HG03558 (cell line): ENCODE measurements around the gene CNTNAP2.

ENCODE experiments used
- ATAC-seq: cut with Tn5 transposase; IDR thresholded peaks from one replicate; pipeline ENCODE4 v1.9.1; 2021; ENCODE audit warnings: moderate number of reproducible peaks; ENCODE audit not compliant: unreplicated experiment; ENCODE audit errors: extremely low read depth

The CNTNAP2 gene

GRCh38 chr7:148223160-148223559 lies 2106.6 kb downstream of the CNTNAP2 start:
- no peak for ATAC-seq

GRCh38 chr7:148223738-148224137 lies 2107.1 kb downstream of the CNTNAP2 start:
- no peak for ATAC-seq

- ATAC-seq: no peak
Measured at GRCh38 chr7:148230296-148230695, 2113.7 kb downstream of the CNTNAP2 start.

DNA sequence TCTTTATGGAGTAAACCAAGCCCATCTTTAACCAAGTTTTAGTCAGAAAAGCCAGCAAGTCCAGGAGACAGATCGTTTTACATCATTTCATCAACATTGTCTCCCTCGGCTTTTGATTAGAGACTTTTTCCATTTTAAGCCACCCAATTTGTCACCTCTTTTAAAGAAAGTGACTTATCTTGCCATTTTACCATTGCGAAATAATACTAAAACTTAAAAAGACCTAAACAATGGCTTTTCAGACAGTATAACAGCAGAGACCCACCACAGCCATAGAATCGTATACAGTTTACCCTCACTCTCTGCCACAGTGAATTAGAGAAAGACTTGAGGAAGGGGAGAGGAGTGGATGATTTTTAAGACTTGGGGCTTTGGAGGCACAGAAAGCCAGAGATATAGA lies 2114.3 kb downstream of the CNTNAP2 start:
- no peak for ATAC-seq

- ATAC-seq: no peak
Measured at GRCh38 chr7:148232784-148233183, 2116.2 kb downstream of the CNTNAP2 start.

GRCh38 chr7:148234715-148235114 lies 2118.1 kb downstream of the CNTNAP2 start:
- no peak for ATAC-seq

GRCh38 chr7:148238761-148239325 lies 2122.2 kb downstream of the CNTNAP2 start:
- no peak for ATAC-seq

GRCh38 chr7:148241700-148242293 lies 2125.2 kb downstream of the CNTNAP2 start:
- ATAC-seq: no peak

GRCh38 chr7:148242294-148242821 lies 2125.8 kb downstream of the CNTNAP2 start:
- peak; percentile 85 for ATAC-seq

DNA sequence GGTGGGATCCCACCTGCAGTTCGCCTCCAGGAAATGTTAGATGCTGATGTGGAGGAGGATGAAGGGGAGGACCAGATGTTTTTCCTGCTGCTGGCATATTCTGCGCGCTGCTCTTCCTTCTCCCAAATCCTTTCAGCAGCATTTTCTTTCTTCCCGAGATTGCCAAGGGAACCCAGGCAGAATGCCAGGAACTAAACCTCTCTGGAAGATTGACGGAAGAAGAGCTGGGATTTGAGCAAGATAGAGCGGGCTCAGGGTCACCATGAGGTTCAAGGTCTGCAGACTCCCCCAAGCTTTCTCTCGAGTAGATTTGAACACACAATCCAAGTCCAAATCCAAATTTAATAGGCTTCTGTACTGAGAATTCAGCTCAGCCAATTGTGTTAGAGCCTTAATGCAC lies 2128.8 kb downstream of the CNTNAP2 start:
- no peak for ATAC-seq

GRCh38 chr7:148253629-148254028 lies 2137.0 kb downstream of the CNTNAP2 start:
- peak; percentile 81 for ATAC-seq

GRCh38 chr7:148255333-148255732 lies 2138.7 kb downstream of the CNTNAP2 start:
- ATAC-seq: no peak

DNA sequence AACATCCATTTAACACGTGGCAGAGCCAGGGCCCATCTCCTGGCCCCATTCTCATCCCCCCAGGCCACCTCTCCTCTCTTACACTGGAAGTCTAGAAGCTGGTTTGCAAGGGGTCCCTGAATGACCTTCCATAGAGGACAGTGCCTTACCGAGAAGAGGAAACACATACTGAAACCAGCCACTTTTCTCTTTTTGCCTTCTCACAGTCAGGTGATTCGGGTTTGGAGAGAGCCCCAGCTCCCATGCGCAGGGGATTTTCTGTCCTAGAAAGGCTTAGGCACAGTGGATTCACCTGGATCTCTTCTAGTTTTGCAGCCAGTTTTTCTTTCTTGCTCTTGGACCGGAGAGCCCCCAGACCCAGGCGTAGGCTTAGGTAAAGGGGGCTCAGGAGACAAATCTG lies 2139.8 kb downstream of the CNTNAP2 start:
- ATAC-seq: no peak

- ATAC-seq: no peak
Measured at GRCh38 chr7:148260599-148260998, 2144.0 kb downstream of the CNTNAP2 start.

- ATAC-seq: no peak
Measured at GRCh38 chr7:148261523-148261922, 2144.9 kb downstream of the CNTNAP2 start.

DNA sequence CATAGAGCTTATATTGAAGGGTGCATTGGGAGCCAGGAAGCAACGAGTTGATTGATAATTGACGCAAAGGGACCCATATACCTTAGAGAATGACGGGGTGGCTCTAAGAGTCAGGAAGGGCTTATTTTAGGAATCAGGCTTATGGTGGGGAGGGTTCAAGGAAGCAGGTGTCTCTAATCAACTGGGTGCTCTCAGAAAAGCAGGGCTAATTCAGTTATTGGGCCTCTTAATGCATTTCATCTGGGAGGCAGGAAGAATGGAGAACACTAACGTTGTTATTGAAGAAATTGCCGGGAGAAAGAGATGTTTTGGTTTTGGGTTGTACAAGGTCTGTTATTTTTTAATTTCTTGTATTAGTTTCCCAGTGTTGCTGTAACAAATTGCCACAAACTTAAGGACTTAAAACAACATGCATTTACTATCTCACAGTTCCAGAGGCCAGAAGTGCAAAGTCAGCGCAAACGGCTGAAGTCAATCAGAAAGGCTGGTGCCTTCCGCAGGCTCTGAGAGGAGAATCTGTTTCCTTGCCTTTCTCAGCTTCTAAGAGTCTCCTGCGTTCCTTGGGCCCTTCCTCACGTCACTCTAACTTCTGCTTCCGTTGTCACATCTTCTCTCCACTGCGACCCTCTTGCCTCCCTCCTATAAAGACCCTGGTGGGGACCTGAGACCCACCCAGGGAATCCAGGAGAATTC lies 2145.5 kb downstream of the CNTNAP2 start:
- no peak for ATAC-seq

DNA sequence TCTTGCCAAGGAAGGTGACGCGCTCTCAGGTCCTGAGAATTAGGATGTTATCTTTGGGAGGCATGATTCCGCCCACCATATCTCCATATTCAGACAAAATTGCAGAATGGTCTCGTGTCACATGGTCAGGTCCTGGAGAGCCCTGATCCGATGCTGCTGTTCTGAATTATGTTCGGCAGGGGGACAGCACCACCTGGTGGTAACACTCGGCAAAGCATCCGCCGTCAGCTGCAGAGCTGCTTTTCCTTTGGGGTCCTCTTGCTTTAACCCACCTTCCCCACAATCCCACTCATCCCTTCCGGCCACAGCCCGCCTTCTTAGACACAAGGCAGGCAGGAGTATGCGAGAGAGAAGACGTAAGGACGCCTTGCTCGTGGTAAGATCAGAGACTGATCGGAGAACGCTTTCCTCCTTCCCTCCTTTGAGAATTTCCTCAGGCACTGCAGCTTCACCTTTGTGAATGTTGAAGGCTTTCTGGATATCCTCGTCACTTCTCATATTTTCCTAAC lies 2146.2 kb downstream of the CNTNAP2 start:
- ATAC-seq: peak; percentile 61

DNA sequence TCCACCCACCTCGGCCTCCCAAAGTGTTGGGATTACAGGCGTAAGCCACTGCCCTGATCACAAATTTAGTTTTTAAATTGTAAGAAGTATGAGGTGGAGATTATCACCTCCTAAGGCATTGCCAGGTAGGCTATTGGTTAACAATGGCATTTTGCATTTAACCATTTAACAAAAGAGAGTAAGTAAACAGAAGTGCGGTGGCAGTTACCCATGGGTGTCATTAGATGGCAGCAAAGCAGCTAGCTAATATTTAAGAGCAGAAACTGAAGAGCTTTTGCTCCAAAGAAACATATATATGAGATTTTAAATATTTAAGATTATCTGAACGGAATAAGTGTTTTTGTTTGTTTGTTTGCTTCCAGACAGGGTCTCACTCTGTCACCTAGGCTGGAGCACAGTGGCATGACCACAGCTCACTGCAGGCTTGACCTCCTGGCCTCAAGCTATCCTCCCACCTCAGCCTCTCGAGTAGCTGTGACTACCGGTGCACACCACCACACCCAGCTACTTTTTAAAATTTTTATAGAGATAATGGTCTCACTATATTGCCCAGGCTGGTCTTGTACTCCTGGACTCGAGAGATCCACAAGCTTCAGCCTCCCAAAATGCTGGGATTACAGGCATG lies 2148.4 kb downstream of the CNTNAP2 start:
- ATAC-seq: no peak

- no peak for ATAC-seq
Measured at GRCh38 chr7:148265896-148266295, 2149.3 kb downstream of the CNTNAP2 start.

DNA sequence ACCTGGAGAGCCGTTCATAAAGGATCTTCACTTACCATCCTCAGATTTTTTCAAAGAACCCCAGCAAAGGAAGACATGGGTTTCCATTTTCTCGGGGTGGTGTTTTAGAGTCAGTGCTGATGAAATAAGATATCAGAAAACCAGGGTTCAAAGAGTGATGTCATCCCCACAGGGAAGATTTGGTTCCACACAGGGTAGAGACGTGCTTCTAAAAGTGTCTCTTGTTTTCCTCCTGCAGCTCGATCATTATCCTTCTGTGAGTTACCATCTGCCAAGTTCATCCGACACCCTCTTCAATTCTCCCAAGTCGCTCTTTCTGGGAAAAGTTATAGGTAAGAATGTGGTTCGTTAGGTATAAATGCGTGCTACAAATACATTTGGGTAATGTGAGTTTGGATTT lies 2150.2 kb downstream of the CNTNAP2 start:
- ATAC-seq: no peak

DNA sequence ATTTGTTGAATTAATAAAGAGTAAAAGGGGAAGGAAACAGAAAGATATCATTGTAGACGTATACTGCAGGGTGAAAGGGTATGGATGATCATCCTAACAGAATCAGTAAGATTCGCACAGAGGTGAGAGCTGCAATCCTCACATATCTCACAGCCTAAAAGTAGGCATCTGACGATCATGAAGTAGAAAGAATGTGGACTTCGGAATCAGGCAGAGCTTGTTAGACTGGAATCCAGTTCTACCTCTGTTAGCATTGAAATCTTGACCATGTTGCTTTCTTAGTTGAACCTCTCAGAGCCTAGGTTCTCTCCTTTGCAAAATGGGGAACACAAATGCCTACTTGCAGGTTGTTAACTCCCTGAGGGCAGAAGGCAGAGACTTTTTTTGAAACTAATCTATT lies 2154.0 kb downstream of the CNTNAP2 start:
- no peak for ATAC-seq
